GM12801 (cell line): ENCODE results near the gene MYH7.

Experiments
- CTCF ChIP-seq: IDR thresholded peaks from one replicate; pipeline ENCODE4 v1.5.1; 2011; ENCODE audit warnings: control low read depth; ENCODE audit not compliant: insufficient read length; ENCODE audit errors: extremely low read depth

Gene MYH7

GRCh38 chr14:23377573-23378563 lies 57.6 kb downstream of the MYH7 start:
- no peak for TF ChIP-seq CTCF

GRCh38 chr14:23377198-23377550 lies 58.3 kb downstream of the MYH7 start:
- no peak for TF ChIP-seq CTCF

DNA sequence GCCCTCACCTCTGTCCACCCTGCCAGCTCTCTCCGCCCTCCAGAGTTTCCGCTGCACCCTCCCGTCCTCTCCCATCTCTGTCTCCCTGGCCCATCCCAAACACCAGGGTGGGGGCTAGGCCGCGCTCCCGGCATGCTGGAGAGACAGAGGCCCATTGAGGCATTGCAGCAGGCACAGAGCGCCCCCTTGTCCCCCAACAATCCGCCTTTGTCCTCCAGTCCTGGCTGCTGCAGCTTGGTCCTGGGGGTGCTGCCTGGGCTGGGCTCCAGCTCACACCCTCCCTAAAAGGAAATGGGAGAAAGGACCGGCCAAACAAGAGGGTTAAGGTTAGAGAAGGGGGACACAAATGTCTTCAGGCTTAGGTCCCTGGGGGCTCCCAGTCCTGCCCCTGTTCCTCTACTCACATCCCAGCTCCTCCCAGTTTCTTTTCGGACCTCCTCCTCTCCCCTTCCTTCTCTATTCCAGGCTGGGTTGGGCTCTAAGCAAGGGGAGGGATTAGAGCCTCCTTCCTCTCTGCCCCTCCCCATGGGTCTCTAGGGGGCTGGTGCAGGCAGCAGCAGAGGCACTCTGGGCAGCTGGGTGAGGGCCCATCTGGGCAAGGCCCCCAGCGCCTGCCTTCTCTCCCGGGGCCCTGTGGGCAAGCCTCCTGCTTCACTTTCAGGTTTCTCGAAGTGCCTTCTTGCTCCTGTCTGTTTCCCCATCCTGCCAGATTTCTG lies 58.8 kb downstream of the MYH7 start, which contains the start of gene CMTM5:
TSS of gene CMTM5 (plus strand) at position 565 of the 716 bp plus-strand sequence. CDS start 206 bp downstream, outside the sequence.
- TF ChIP-seq CTCF: no peak

DNA sequence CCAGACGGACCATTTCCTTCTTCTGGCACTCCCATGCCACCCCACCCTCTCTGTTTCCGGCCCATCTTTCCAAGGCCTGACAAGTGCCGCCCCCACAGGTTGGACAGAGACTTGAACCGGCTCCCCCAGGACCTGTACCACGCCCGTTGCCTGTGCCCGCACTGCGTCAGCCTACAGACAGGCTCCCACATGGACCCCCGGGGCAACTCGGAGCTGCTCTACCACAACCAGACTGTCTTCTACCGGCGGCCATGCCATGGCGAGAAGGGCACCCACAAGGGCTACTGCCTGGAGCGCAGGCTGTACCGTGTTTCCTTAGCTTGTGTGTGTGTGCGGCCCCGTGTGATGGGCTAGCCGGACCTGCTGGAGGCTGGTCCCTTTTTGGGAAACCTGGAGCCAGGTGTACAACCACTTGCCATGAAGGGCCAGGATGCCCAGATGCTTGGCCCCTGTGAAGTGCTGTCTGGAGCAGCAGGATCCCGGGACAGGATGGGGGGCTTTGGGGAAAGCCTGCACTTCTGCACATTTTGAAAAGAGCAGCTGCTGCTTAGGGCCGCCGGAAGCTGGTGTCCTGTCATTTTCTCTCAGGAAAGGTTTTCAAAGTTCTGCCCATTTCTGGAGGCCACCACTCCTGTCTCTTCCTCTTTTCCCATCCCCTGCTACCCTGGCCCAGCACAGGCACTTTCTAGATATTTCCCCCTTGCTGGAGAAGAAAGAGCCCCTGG lies 59.8 kb downstream of the MYH7 start:
- TF ChIP-seq CTCF: no peak

DNA sequence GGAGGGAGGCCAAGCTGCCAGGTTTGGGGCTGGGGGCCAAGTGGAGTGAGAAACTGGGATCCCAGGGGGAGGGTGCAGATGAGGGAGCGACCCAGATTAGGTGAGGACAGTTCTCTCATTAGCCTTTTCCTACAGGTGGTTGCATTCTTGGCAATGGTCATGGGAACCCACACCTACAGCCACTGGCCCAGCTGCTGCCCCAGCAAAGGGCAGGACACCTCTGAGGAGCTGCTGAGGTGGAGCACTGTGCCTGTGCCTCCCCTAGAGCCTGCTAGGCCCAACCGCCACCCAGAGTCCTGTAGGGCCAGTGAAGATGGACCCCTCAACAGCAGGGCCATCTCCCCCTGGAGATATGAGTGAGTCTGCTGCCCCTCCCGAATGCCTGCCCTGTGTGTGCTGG lies 62.4 kb downstream of the MYH7 start:
- TF ChIP-seq CTCF: no peak

DNA sequence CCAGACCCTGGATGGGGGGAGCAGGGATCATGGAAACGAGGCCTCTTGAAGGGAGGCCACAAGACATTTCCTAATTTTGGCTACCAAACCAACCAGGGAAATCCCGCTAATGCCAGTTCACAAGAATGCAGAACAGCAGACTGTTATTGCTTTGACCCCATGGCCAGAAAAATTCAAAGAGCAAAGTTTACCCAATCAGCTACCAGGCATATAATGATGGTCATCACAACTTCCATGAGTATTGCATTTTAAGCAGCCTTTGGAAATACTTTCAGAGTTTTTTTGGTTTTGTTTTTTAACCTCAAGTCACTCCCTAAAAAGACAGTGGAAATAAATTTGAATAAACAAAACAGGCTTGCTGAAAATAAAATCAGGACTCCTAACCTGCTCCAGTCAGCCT lies 63.0 kb downstream of the MYH7 start, which contains the start of gene IL25:
TSS of gene IL25 (plus strand) at position 301 of the 400 bp plus-strand sequence.
- TF ChIP-seq CTCF: no peak

- TF ChIP-seq CTCF: no peak
These were observed 63.6 kb downstream of the MYH7 start for GRCh38 chr14:23371865-23372264.
